B cell (primary cell): Measurements from ENCODE around the gene LHPP.

Experiments
- CTCF ChIP-seq: fragments of 200-600 bp; IDR thresholded peaks from one replicate; pipeline ENCODE4 v1.8.0; 2022; ENCODE audit warnings: antibody characterized with exemption, mild to moderate bottlenecking
- EZH2 ChIP-seq: IDR thresholded peaks from 2 replicates; pipeline ENCODE4 v1.6.1; 2012; ENCODE audit warnings: borderline replicate concordance, low read depth, mild to moderate bottlenecking, moderate library complexity, low read length; ENCODE audit not compliant: insufficient read depth, poor library complexity, severe bottlenecking

GRCh38 chr10:124601016-124601415 is 139.4 kb downstream of the LHPP start:
- TF ChIP-seq CTCF, result no peak
- no peak for TF ChIP-seq EZH2
